Sigmoid colon (tissue), 4 donors: ENCODE data around the gene OIP5.

ENCODE experiments used
- CTCF ChIP-seq, 4 experiments: fragments of 450-650 bp in 3 of 4; fragments of 200-600 bp in 1 of 4; IDR thresholded peaks; one replicate each; pipeline ENCODE4 v1.5.1; 2016 to 2019; ENCODE audit warnings: antibody characterized with exemption in 4 of 4, mild to moderate bottlenecking in 3 of 4, moderate library complexity in 2 of 4
- POLR2A ChIP-seq, 2 donors: fragments of 450-650 bp; IDR thresholded peaks; one replicate each; pipeline ENCODE4 v1.6.1; 2016; ENCODE audit warnings: antibody characterized with exemption in 2 of 2, mild to moderate bottlenecking in 2 of 2, moderate library complexity in 2 of 2
- POLR2AphosphoS5 ChIP-seq, 4 donors: sonication (generic); formaldehyde crosslinking; IDR thresholded peaks; one replicate each; pipeline ENCODE4 v1.6.1; 2017; ENCODE audit warnings: antibody characterized with exemption in 4 of 4

GRCh38 chr15:41340189-41340695, 7.9 kb upstream of the OIP5 start:
- TF ChIP-seq CTCF (IDR thresholded peaks at IDR 0.05) (no peak), POLR2A (IDR thresholded peaks at IDR 0.05) (no peak), POLR2AphosphoS5 (IDR thresholded peaks at IDR 0.05) (no peak)
